OCI-LY1 (cell line): ENCODE results near the gene TSPAN5.

Experiments
- EZH2 ChIP-seq: fragments of 200-600 bp; sonication (generic), shearing (Covaris generic); IDR thresholded peaks from 2 replicates; pipeline ENCODE4 v1.8.0; 2017; ENCODE audit warnings: borderline replicate concordance, mixed run types, mild to moderate bottlenecking, antibody characterized with exemption, low read length, moderate library complexity, mixed read lengths
- TF ChIP-seq, protein P1 (sequence below): fragments of 200-600 bp; sonication (generic), shearing (Covaris generic); IDR thresholded peaks from 2 replicates; pipeline ENCODE4 v1.5.1; 2017; ENCODE audit warnings: mild to moderate bottlenecking, antibody characterized with exemption, low read length, moderate library complexity, mixed read lengths

DNA sequence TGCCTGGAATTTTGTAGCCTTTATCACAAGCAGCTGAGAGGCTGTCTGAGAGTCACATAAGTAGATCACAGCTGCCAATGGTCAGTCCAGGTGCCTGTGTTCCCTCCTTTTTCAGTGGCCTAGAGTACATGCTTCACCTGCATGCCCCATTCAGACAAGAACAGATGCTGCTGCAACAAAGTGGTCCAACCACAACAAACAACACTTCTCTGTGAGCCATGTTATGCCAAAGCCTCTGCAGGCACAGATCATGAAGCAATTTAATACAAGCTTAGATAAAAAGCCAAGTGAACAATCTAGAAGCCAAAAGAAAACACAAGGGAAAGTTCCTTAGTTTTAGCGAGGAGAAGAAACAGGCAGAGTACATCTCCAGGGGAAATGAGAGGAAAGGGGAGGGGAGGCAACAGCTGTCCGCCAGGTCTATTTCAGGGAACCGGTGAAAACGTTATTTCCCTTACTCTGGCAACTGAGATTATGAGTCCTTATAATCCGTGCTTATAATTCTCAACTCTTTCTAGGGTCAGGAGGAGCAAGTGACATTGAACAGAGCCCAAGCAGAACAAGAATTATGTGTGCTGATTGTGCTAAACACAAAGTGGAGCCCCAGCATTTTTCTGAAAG is 92.6 kb downstream of the TSPAN5 start:
- TF ChIP-seq, protein P1, sequence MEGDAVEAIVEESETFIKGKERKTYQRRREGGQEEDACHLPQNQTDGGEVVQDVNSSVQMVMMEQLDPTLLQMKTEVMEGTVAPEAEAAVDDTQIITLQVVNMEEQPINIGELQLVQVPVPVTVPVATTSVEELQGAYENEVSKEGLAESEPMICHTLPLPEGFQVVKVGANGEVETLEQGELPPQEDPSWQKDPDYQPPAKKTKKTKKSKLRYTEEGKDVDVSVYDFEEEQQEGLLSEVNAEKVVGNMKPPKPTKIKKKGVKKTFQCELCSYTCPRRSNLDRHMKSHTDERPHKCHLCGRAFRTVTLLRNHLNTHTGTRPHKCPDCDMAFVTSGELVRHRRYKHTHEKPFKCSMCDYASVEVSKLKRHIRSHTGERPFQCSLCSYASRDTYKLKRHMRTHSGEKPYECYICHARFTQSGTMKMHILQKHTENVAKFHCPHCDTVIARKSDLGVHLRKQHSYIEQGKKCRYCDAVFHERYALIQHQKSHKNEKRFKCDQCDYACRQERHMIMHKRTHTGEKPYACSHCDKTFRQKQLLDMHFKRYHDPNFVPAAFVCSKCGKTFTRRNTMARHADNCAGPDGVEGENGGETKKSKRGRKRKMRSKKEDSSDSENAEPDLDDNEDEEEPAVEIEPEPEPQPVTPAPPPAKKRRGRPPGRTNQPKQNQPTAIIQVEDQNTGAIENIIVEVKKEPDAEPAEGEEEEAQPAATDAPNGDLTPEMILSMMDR, result no peak
- no peak for TF ChIP-seq EZH2
